ENCODE data around the gene KCTD16.

- TF ChIP-seq RAD21 (IDR thresholded peaks at IDR 0.05; ENCODE audit: low read depth) (no peak), CTCF (IDR thresholded peaks at IDR 0.05 in 2 of 3, conservative IDR thresholded peaks at IDR 0.05 in 1 of 3; ENCODE audit: borderline replicate concordance in 1 of 3, insufficient read depth in 1 of 3, low read depth in 2 of 3, low read length in 2 of 3) (no peak), EZH2 (IDR thresholded peaks at IDR 0.05) (no peak), ELF1 (IDR thresholded peaks at IDR 0.05; ENCODE audit: borderline replicate concordance, low read depth) (no peak), ZFX (IDR thresholded peaks at IDR 0.05) (no peak)
Observed at GRCh38 chr5:144166696-144167095, 4.0 kb upstream of the KCTD16 start.

Data from HCT116 (cell line).